Erythroblast (primary cell): Measurements from ENCODE around the gene SLFN12.

Source experiments
- GATA1 ChIP-seq: IDR thresholded peaks from 2 replicates; pipeline ENCODE4 v1.6.1; 2011; ENCODE audit warnings: low read depth, mild to moderate bottlenecking, control low read depth, low read length, moderate library complexity
- POLR2A ChIP-seq: IDR thresholded peaks from 2 replicates; pipeline ENCODE4 v1.6.1; 2011; ENCODE audit warnings: mild to moderate bottlenecking, low read length

DNA sequence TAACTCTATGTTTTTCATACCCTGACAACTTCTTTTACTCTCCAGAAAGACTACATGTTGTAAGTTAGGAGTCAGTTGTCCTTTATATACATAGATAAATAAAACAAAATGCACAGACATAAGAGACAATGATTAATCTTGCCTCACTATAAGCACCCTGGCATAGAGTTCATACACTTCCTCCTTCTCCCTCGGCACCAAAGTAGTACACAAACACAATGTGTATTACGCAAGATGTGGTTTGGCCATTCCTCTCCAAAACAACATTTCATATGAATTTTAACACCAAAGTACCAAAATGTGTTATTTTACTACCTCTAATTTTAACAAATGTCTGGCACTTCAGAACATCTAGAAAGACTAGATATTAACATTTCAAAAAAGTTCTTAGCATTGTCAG is 41.6 kb downstream of the SLFN12 start:
- TF ChIP-seq POLR2A (no peak), GATA1 (no peak)
